Parathyroid adenoma (tissue), 2 donors: ENCODE results near the gene TIAM2.

Experiments used
- H2AFZ ChIP-seq: fragments of 300-600 bp; sonication (generic); one replicate; pipeline ENCODE4 v1.7.0; 2017; ENCODE audit warnings: antibody characterized with exemption, mild to moderate bottlenecking
- H3K27ac ChIP-seq: fragments of 300-600 bp; sonication (generic); one replicate; pipeline ENCODE4 v1.7.0; 2017
- H3K27me3 ChIP-seq: fragments of 300-600 bp; sonication (generic); one replicate; pipeline ENCODE4 v1.7.0; 2017; ENCODE audit warnings: low read length; ENCODE audit not compliant: control insufficient read depth, insufficient read depth
- H3K36me3 ChIP-seq: fragments of 300-600 bp; sonication (generic); one replicate; pipeline ENCODE4 v1.7.0; 2017; ENCODE audit warnings: low read length; ENCODE audit not compliant: control insufficient read depth, insufficient read depth
- H3K4me1 ChIP-seq: fragments of 300-600 bp; sonication (generic); one replicate; pipeline ENCODE4 v1.7.0; 2017; ENCODE audit warnings: control low read depth
- H3K4me2 ChIP-seq: fragments of 300-600 bp; sonication (generic); one replicate; pipeline ENCODE4 v1.7.0; 2017; ENCODE audit warnings: low read length
- H3K4me3 ChIP-seq: fragments of 300-600 bp; sonication (generic); one replicate; pipeline ENCODE4 v1.7.0; 2017; ENCODE audit warnings: low read depth, low read length
- H3K79me2 ChIP-seq: fragments of 300-600 bp; sonication (generic); one replicate; pipeline ENCODE4 v1.7.0; 2017; ENCODE audit warnings: control low read depth
- H3K9ac ChIP-seq: fragments of 300-600 bp; sonication (generic); one replicate; pipeline ENCODE4 v1.7.0; 2017; ENCODE audit warnings: mild to moderate bottlenecking
- H3K9me3 ChIP-seq: fragments of 300-600 bp; sonication (generic); one replicate; pipeline ENCODE4 v1.7.0; 2017; ENCODE audit warnings: low read length; ENCODE audit not compliant: control insufficient read depth
- CTCF ChIP-seq: fragments of 300-600 bp; sonication (generic); IDR thresholded peaks from one replicate; pipeline ENCODE4 v1.7.0; 2017; ENCODE audit warnings: antibody characterized with exemption, mild to moderate bottlenecking
- donor health status: primary hyperparathyroidism.

Gene TIAM2

GRCh38 chr6:155077784-155078183 lies 82.7 kb downstream of the TIAM2 start:
- Histone ChIP-seq H3K9ac (no peak overlapping the region), H3K36me3 (no peaks in the 10 kb centered on the region), H3K79me2 (no peaks in the 10 kb centered on the region), H3K9me3 (no peaks in the 10 kb centered on the region), H3K4me1 (no peaks in the 10 kb centered on the region), H3K4me3 (no peak overlapping the region), H3K4me2 (no peak overlapping the region), H3K27ac (no peak overlapping the region), H3K27me3 (no peaks in the 10 kb centered on the region), H2AFZ (no peak overlapping the region)
- no peak for TF ChIP-seq CTCF

- Histone ChIP-seq H2AFZ (no peak overlapping the region), H3K9ac (no peak overlapping the region), H3K36me3 (no peaks in the 10 kb centered on the region), H3K9me3 (no peaks in the 10 kb centered on the region), H3K27me3 (no peaks in the 10 kb centered on the region), H3K79me2 (no peaks in the 10 kb centered on the region), H3K4me2 (no peak overlapping the region), H3K27ac (no peak overlapping the region), H3K4me1 (no peaks in the 10 kb centered on the region), H3K4me3 (no peak overlapping the region)
- no peak for TF ChIP-seq CTCF
These were observed 83.2 kb downstream of the TIAM2 start for GRCh38 chr6:155078331-155078745.

- H3K27me3 ChIP-seq, result no peaks in the 10 kb centered on the region
- H3K4me1 ChIP-seq, result no peaks in the 10 kb centered on the region
- no peak overlapping the region for H3K9ac ChIP-seq
- no peaks in the 10 kb centered on the region for H3K36me3 ChIP-seq
- H3K4me3 ChIP-seq, result no peak overlapping the region
- no peaks in the 10 kb centered on the region for H3K9me3 ChIP-seq
- no peak overlapping the region for H3K27ac ChIP-seq
- no peaks in the 10 kb centered on the region for H3K79me2 ChIP-seq
- TF ChIP-seq CTCF, result no peak
- H2AFZ ChIP-seq, result no peak overlapping the region
- no peak overlapping the region for H3K4me2 ChIP-seq
These were observed 84.9 kb downstream of the TIAM2 start for GRCh38 chr6:155079985-155080452.

GRCh38 chr6:155080881-155081845 lies 86.0 kb downstream of the TIAM2 start:
- H3K27ac ChIP-seq, result no peak overlapping the region
- H3K79me2 ChIP-seq, result no peaks in the 10 kb centered on the region
- no peak for TF ChIP-seq CTCF

More at GRCh38 chr6:155080881-155081845, 86.0 kb downstream of the TIAM2 start:
- Histone ChIP-seq H3K9ac (no peak overlapping the region), H3K36me3 (no peaks in the 10 kb centered on the region), H3K4me3 (no peak overlapping the region), H3K4me2 (no peak overlapping the region), H3K9me3 (no peaks in the 10 kb centered on the region), H3K4me1 (no peaks in the 10 kb centered on the region), H2AFZ (no peak overlapping the region), H3K27me3 (no peaks in the 10 kb centered on the region)
